ENCODE data around the gene APMAP. TPM values are rescaled to one million over a fixed set of nuclear protein-coding genes. Genes with fewer than 3 reads are reported as not detected.
"Not testable (repeated sequence)": the region's sequence is repeated elsewhere in the genome, so short reads cannot be mapped to it uniquely, and the experiment has no call there.

The APMAP gene
- total RNA-seq, 4 donors from 2014 or later = 24.2 to 108 (median 29.3) TPM

GRCh38 chr20:24949756-24950127 is 42.8 kb downstream of the APMAP start:
- Histone ChIP-seq H3K4me1 (no peaks in the 10 kb centered on the region), H3K9me3 (no peaks in the 10 kb centered on the region), H3K4me3 (peak overlapping the region in 1 of 4 donors; percentile 4), H3K27me3 (no peaks in the 10 kb centered on the region), H3K36me3 (no peaks in the 10 kb centered on the region), H3K27ac (peak overlapping the region in 1 of 4 donors; percentile 14)
- DNase-seq = no peak
- in situ Hi-C loops (cut with MboI; ENCODE audit: low sequenced_read_pairs in 4 of 4) (no loop called here), intact Hi-C loops (cut with DNase I; ENCODE audit: low total_unique reads) (no loop called here)
- ATAC-seq = no peak
- TF ChIP-seq POLR2A (IDR thresholded peaks at IDR 0.05) (no peak), CTCF (IDR thresholded peaks at IDR 0.05 in 4 of 5, conservative IDR thresholded peaks at IDR 0.05 in 1 of 5) (no peak)

GRCh38 chr20:24948939-24949679 is 43.4 kb downstream of the APMAP start, which contains the start of gene CST7:
Gene CST7, plus strand, starts transcription at chr20:24949269. Its CDS starts 237 bp downstream, at chr20:24949506.
- in situ Hi-C loops (cut with MboI; ENCODE audit: low sequenced_read_pairs in 4 of 4) (no loop called here), intact Hi-C loops (cut with DNase I; ENCODE audit: low total_unique reads) (no loop called here)
- Histone ChIP-seq H3K27me3 (no peaks in the 10 kb centered on the region), H3K4me1 (no peaks in the 10 kb centered on the region), H3K9me3 (no peaks in the 10 kb centered on the region), H3K27ac (peak within 1 kb of the TSS in 1 of 4 donors; percentile 14), H3K4me3 (peak within 1 kb of the TSS in 1 of 4 donors; percentile 4), H3K36me3 (no peaks in the 10 kb centered on the region)
- DNase-seq (peak in 1 of 2 donors; percentile 34), ATAC-seq (peak in 1 of 2 donors; percentile 33)
- TF ChIP-seq CTCF (IDR thresholded peaks at IDR 0.05 in 4 of 5, conservative IDR thresholded peaks at IDR 0.05 in 1 of 5) = no peak
- TF ChIP-seq POLR2A (IDR thresholded peaks at IDR 0.05) = no peak

GRCh38 chr20:24948396-24948938 is 44.1 kb downstream of the APMAP start:
- H3K4me3 ChIP-seq; intact Hi-C loops (cut with DNase I; ENCODE audit: low total_unique reads); H3K27me3 ChIP-seq; H3K27ac ChIP-seq; H3K9me3 ChIP-seq; H3K4me1 ChIP-seq; H3K36me3 ChIP-seq; in situ Hi-C loops (cut with MboI; ENCODE audit: low sequenced_read_pairs in 4 of 4); ATAC-seq; DNase-seq: not testable (repeated sequence)

GRCh38 chr20:24946376-24946775 is 46.2 kb downstream of the APMAP start:
- H3K27me3 ChIP-seq; H3K27ac ChIP-seq; intact Hi-C loops (cut with DNase I; ENCODE audit: low total_unique reads); H3K4me1 ChIP-seq; H3K9me3 ChIP-seq; DNase-seq; H3K36me3 ChIP-seq; in situ Hi-C loops (cut with MboI; ENCODE audit: low sequenced_read_pairs in 4 of 4); ATAC-seq; H3K4me3 ChIP-seq: not testable (repeated sequence)

GRCh38 chr20:24943731-24944130 is 48.8 kb downstream of the APMAP start:
- TF ChIP-seq CTCF (IDR thresholded peaks at IDR 0.05 in 4 of 5, conservative IDR thresholded peaks at IDR 0.05 in 1 of 5) (no peak), POLR2A (IDR thresholded peaks at IDR 0.05) (no peak)

More at GRCh38 chr20:24943731-24944130, 48.8 kb downstream of the APMAP start:
- no peaks in the 10 kb centered on the region for H3K4me1 ChIP-seq
- DNase-seq (no peak), ATAC-seq (no peak)
- intact Hi-C loops (cut with DNase I; ENCODE audit: low total_unique reads) (no loop called here), in situ Hi-C loops (cut with MboI; ENCODE audit: low sequenced_read_pairs in 4 of 4) (no loop called here)
- H3K27me3 ChIP-seq = no peaks in the 10 kb centered on the region
- H3K4me3 ChIP-seq = no peak overlapping the region
- no peaks in the 10 kb centered on the region for H3K36me3 ChIP-seq
- H3K27ac ChIP-seq = no peak overlapping the region
- H3K9me3 ChIP-seq = no peaks in the 10 kb centered on the region

Data from gastrocnemius medialis (tissue), 4 donors.